ENCODE measurements around the gene TGFBR3.

DNA sequence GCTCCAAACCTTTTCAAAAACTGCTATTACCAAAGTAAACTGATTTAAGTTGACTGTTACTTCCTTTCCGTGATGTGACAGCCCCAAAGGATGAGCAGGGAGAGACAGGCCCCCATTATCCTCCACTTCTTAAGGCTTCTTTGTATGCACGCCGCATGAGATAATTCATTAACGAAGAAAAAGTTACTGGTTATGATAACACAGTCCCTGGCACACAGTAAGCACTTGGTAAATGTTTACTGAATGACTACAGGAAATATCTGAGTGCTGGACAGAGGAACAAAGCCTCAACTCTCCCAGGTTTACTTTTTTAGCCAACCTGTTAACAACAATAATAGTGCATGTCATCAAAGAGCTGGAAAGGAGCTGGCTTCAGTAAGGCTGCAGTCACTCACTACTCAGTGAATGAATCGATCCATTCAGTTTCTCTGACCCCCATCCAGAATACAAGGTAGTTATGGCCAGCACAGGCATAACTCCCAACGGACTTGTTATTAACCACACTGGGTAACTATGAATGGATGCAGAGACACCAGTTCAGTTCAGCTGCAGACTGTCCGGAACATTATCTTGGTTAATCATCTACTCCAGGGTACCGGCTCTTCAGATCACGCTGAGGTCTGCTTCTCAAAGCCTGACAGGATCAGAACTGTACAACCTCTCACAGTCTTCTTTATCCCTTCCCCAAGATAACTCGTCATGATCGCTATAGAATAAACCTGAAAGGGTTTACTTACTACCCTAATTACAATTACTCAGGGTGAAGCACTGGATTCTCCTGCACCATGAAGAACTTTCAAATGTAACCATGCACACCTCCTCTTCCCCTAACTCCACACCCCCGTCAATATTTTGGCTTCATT lies 58.3 kb downstream of the TGFBR3 start:
- TF ChIP-seq, protein P1, sequence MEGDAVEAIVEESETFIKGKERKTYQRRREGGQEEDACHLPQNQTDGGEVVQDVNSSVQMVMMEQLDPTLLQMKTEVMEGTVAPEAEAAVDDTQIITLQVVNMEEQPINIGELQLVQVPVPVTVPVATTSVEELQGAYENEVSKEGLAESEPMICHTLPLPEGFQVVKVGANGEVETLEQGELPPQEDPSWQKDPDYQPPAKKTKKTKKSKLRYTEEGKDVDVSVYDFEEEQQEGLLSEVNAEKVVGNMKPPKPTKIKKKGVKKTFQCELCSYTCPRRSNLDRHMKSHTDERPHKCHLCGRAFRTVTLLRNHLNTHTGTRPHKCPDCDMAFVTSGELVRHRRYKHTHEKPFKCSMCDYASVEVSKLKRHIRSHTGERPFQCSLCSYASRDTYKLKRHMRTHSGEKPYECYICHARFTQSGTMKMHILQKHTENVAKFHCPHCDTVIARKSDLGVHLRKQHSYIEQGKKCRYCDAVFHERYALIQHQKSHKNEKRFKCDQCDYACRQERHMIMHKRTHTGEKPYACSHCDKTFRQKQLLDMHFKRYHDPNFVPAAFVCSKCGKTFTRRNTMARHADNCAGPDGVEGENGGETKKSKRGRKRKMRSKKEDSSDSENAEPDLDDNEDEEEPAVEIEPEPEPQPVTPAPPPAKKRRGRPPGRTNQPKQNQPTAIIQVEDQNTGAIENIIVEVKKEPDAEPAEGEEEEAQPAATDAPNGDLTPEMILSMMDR (IDR thresholded peaks at IDR 0.05; ENCODE audit: poor library complexity): no peak
- TF ChIP-seq EZH2phosphoT487 (IDR thresholded peaks at IDR 0.05; ENCODE audit: low read depth, severe bottlenecking, unreplicated experiment): no peak
- no peak for TF ChIP-seq EZH2 (IDR thresholded peaks at IDR 0.05; ENCODE audit: borderline replicate concordance)
